ENCODE data around the gene CLIC3. TPM values are rescaled to one million over a fixed set of nuclear protein-coding genes. Genes with fewer than 3 reads are reported as not detected.
A peak's percentile ranks its signal among the peaks of the same experiment; 100 is the strongest.

CLIC3 gene
- total RNA-seq, 2 donors from 2014 or later = 1.4 to 8.7 TPM

- H3K27ac ChIP-seq = no peak overlapping the region
- peaks cover 20 to 30% of the 10 kb centered on the region in 2 donors for H3K4me1 ChIP-seq (ENCODE audit: control insufficient read depth in 1 of 2, low read depth in 2 of 2)
- no peak for TF ChIP-seq CTCF (IDR thresholded peaks at IDR 0.05)
- no peaks in the 10 kb centered on the region for H3K9me3 ChIP-seq
- ATAC-seq (ENCODE audit: insufficient number of reproducible peaks, low FRiP score, low read depth) (no peak), DNase-seq (ENCODE audit: low spot score) (no peak)
- H3K4me3 ChIP-seq = no peak overlapping the region
- no peaks in the 10 kb centered on the region for H3K36me3 ChIP-seq
- no peaks in the 10 kb centered on the region for H3K27me3 ChIP-seq (replicated peaks; ENCODE audit: insufficient read depth)
Observed at GRCh38 chr9:137030006-137030405, 33.6 kb upstream of the CLIC3 start.

- H3K9me3 ChIP-seq = no peaks in the 10 kb centered on the region
- peak; percentile 16 for ATAC-seq (ENCODE audit: insufficient number of reproducible peaks, low FRiP score, low read depth)
- peak; percentile 88 for TF ChIP-seq CTCF (IDR thresholded peaks at IDR 0.05)
- H3K27me3 ChIP-seq (replicated peaks; ENCODE audit: insufficient read depth) = no peaks in the 10 kb centered on the region
- peak overlapping the region; percentile 92 for H3K4me3 ChIP-seq
- no peak overlapping the region for H3K27ac ChIP-seq
- no peak for DNase-seq (ENCODE audit: low spot score)
- H3K36me3 ChIP-seq = no peaks in the 10 kb centered on the region
- H3K4me1 ChIP-seq (ENCODE audit: control insufficient read depth in 1 of 2, low read depth in 2 of 2) = peaks cover 20 to 30% of the 10 kb centered on the region in 2 donors
Observed at GRCh38 chr9:137029058-137029936, 32.9 kb upstream of the CLIC3 start.

- peak; percentile 40 for ATAC-seq (ENCODE audit: insufficient number of reproducible peaks, low FRiP score, low read depth)
- Histone ChIP-seq H3K27me3 (replicated peaks; ENCODE audit: insufficient read depth) (no peaks in the 10 kb centered on the region), H3K9me3 (no peaks in the 10 kb centered on the region), H3K36me3 (no peaks in the 10 kb centered on the region), H3K4me3 (peak overlapping the region; percentile 92), H3K27ac (no peak overlapping the region), H3K4me1 (ENCODE audit: control insufficient read depth in 1 of 2, low read depth in 2 of 2) (peaks cover 20 to 30% of the 10 kb centered on the region in 2 donors)
- DNase-seq (ENCODE audit: low spot score) = no peak
- TF ChIP-seq CTCF (IDR thresholded peaks at IDR 0.05) = no peak
Observed at GRCh38 chr9:137028263-137029057, 32.1 kb upstream of the CLIC3 start.

- Histone ChIP-seq H3K9me3 (no peaks in the 10 kb centered on the region), H3K27me3 (replicated peaks; ENCODE audit: insufficient read depth) (no peaks in the 10 kb centered on the region), H3K36me3 (no peaks in the 10 kb centered on the region), H3K4me3 (peak within 1 kb of the TSS; percentile 92), H3K4me1 (ENCODE audit: control insufficient read depth in 1 of 2, low read depth in 2 of 2) (peaks cover 20 to 30% of the 10 kb centered on the region in 2 donors), H3K27ac (peak within 1 kb of the TSS in 1 of 2 donors; percentile 34)
- DNase-seq (ENCODE audit: low spot score) (no peak), ATAC-seq (ENCODE audit: insufficient number of reproducible peaks, low FRiP score, low read depth) (peak; percentile 27)
- no peak for TF ChIP-seq CTCF (IDR thresholded peaks at IDR 0.05)
Observed at GRCh38 chr9:137027369-137028262, 31.2 kb upstream of the CLIC3 start, which contains the start of gene ABCA2. TSS of gene ABCA2 (minus strand) at chr9:137028237. CDS start at chr9:137028140, 97 bp downstream.
